Nephron progenitor cell (in vitro differentiated cells): Measurements from ENCODE around the gene IKBKG.
"Not testable (repeated sequence)": the region's sequence is repeated elsewhere in the genome, so short reads cannot be mapped to it uniquely, and the experiment has no call there.

Experiments
- DNase-seq: peaks from one replicate; pipeline ENCODE4 v3.0.0; 2021
- H3K27ac Mint-ChIP-seq: 2 replicates; pipeline ENCODE4 v1.8.0; 2021; ENCODE audit warnings: mild to moderate bottlenecking, moderate library complexity, mixed read lengths
- H3K27me3 Mint-ChIP-seq: 2 replicates; pipeline ENCODE4 v1.8.0; 2021; ENCODE audit warnings: mild to moderate bottlenecking, low read depth, mixed read lengths; ENCODE audit not compliant: poor library complexity
- H3K36me3 Mint-ChIP-seq: 2 replicates; pipeline ENCODE4 v1.8.0; 2021; ENCODE audit warnings: low read depth, mixed read lengths
- H3K4me1 Mint-ChIP-seq: 2 replicates; pipeline ENCODE4 v1.8.0; 2021; ENCODE audit warnings: mixed read lengths
- H3K4me3 Mint-ChIP-seq: 2 replicates; pipeline ENCODE4 v1.8.0; 2021; ENCODE audit warnings: mild to moderate bottlenecking, moderate library complexity, mixed read lengths
- H3K9me3 Mint-ChIP-seq: 2 replicates; pipeline ENCODE4 v1.8.0; 2021; ENCODE audit warnings: mild to moderate bottlenecking, moderate library complexity, mixed read lengths
- TF ChIP-seq, protein P1 (sequence below): fragments of 200-600 bp; sonication (generic); IDR thresholded peaks from 2 replicates; pipeline ENCODE4 v1.5.0; 2021; ENCODE audit warnings: antibody characterized with exemption

Gene IKBKG

GRCh38 chrX:154532690-154533089 lies 14.7 kb upstream of the IKBKG start:
- Mint-ChIP-seq H3K4me3 (no peak overlapping the region), H3K36me3 (no peaks in the 10 kb centered on the region), H3K27me3 (no peaks in the 10 kb centered on the region), H3K4me1 (peaks cover under 1% of the 10 kb centered on the region), H3K27ac (no peak overlapping the region), H3K9me3 (peaks cover 51% of the 10 kb centered on the region)
- no peak for DNase-seq
- TF ChIP-seq, protein P1, sequence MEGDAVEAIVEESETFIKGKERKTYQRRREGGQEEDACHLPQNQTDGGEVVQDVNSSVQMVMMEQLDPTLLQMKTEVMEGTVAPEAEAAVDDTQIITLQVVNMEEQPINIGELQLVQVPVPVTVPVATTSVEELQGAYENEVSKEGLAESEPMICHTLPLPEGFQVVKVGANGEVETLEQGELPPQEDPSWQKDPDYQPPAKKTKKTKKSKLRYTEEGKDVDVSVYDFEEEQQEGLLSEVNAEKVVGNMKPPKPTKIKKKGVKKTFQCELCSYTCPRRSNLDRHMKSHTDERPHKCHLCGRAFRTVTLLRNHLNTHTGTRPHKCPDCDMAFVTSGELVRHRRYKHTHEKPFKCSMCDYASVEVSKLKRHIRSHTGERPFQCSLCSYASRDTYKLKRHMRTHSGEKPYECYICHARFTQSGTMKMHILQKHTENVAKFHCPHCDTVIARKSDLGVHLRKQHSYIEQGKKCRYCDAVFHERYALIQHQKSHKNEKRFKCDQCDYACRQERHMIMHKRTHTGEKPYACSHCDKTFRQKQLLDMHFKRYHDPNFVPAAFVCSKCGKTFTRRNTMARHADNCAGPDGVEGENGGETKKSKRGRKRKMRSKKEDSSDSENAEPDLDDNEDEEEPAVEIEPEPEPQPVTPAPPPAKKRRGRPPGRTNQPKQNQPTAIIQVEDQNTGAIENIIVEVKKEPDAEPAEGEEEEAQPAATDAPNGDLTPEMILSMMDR: no peak

DNA sequence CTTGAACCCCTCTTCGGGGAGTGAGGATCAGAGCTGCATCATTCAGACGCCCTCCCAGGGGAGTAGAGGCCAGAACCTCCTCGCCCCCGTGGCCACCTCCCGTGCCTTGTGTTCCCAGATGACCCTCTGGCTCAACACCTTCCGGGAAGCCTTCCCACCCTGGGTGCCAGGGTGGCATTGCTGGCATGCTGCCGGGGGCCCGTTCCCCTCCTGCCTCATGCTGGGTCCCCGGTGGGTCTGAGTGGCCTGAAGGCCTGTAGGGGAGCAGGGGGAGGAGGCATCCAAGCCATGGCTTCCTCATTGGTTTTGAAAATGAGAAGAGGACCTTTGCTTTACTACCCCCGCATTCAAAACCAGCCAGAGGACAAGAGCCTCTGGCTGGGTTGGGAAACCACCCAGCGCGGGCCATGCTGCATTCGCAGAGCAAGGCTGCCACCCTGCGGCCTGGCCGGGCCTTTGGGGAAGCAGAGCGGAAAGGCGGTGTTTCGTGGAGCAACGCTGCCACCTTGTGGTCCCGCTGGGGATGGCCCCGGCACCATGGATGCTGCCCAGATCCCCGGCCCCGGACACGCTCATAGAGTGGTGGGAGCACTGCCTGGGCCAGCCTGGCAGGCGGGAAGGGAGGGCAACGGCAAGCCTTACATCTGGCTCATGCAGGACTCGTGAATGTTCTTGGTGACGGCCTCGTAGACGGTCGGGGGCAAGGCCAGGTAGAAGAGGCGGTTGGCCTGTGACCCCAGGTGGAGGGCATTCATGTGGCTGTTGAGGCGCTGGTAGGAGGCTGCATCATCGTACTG lies 12.7 kb upstream of the IKBKG start:
- H3K4me3 Mint-ChIP-seq: no peak overlapping the region
- peak; percentile 89 for DNase-seq
- TF ChIP-seq, protein P1: peak; percentile 87
- H3K36me3 Mint-ChIP-seq: peaks cover 8% of the 10 kb centered on the region
- no peaks in the 10 kb centered on the region for H3K27me3 Mint-ChIP-seq
- H3K27ac Mint-ChIP-seq: no peak overlapping the region
- H3K4me1 Mint-ChIP-seq: no peaks in the 10 kb centered on the region
- H3K9me3 Mint-ChIP-seq: peaks cover 63% of the 10 kb centered on the region

DNA sequence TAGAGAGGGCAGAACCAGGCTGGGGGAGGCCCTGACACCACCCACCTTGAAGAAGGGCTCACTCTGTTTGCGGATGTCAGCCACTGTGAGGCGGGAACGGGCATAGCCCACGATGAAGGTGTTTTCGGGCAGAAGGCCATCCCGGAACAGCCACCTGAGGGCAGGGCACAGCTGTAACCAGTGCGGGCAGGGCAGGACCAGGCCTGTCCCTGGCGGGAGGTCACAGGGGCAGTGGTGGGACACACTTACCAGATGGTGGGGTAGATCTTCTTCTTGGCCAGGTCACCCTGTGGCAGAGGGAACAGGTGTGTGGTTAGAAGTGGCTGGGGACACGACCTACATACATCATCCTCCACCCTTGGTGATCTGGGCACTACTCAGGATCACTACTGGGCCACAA lies 11.5 kb upstream of the IKBKG start:
- TF ChIP-seq, protein P1: no peak
- Mint-ChIP-seq H3K9me3 (peaks cover 57% of the 10 kb centered on the region), H3K4me3 (no peak overlapping the region), H3K27me3 (no peaks in the 10 kb centered on the region), H3K4me1 (no peaks in the 10 kb centered on the region), H3K36me3 (peaks cover 12% of the 10 kb centered on the region), H3K27ac (no peak overlapping the region)
- DNase-seq: no peak

GRCh38 chrX:154539077-154539476 lies 8.3 kb upstream of the IKBKG start:
- Mint-ChIP-seq H3K4me3 (no peak overlapping the region), H3K27me3 (no peaks in the 10 kb centered on the region), H3K36me3 (peaks cover 12% of the 10 kb centered on the region), H3K4me1 (no peaks in the 10 kb centered on the region), H3K27ac (peak overlapping the region; percentile 64), H3K9me3 (peaks cover 52% of the 10 kb centered on the region)
- no peak for DNase-seq
- TF ChIP-seq, protein P1: no peak

DNA sequence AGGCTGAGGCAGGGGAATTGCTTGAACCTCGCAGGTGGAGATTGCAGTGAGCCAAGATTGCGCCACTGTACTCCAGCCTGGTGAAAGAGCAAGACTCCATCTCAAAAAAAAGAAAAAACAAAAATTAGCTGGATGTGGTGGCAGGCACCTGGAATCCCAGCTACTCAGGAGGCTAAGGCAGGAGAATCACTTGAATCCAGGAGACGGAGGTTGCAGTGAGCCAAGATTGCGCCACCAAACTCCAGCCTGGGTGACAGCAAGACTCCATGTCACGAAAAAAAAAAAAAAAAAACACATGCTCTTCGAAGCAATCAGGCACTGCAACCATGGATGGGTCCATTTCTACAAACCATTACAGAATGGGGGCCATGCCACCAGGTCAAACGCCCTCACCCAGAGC lies 7.1 kb upstream of the IKBKG start:
- H3K36me3 Mint-ChIP-seq: peaks cover 12% of the 10 kb centered on the region
- H3K4me1 Mint-ChIP-seq: peaks cover 10% of the 10 kb centered on the region
- H3K27ac Mint-ChIP-seq: peak overlapping the region; percentile 19
- not testable (repeated sequence) for DNase-seq, H3K27me3 Mint-ChIP-seq, H3K4me3 Mint-ChIP-seq
- peaks cover 56% of the 10 kb centered on the region for H3K9me3 Mint-ChIP-seq

DNA sequence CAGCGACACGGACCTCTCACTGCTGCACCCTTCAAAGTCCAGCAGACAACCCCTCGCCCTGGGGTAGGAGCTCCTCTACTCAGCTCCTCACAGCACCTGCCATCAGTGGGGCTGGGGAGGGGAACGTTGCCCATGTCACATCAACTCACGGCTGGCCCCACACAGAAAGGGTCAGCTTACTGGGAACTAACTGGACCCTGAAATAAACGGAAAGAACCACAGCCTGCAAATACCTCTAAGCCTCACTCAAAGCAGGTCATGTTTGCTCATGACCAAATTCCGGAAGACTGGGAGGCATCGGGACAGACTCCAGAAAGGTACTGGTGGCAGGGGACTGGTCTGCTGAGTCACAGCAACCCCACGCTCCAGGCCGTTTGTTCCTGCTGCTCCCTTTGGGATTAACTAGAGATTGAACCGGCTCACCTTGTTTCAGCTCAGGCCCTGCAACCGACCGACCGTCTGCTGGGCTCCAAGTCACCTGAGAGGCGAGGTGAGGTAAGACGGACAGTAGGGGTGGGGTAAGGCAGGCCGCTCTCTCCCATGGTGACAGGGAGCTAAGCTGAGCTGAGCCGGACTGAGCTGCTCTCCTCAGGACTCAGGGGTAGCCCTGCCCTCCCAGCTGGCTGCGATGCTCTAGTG lies 6.4 kb upstream of the IKBKG start:
- Mint-ChIP-seq H3K27ac (peak overlapping the region; percentile 78), H3K27me3 (no peaks in the 10 kb centered on the region), H3K9me3 (peaks cover 56% of the 10 kb centered on the region), H3K4me1 (peaks cover 17% of the 10 kb centered on the region), H3K36me3 (peaks cover 12% of the 10 kb centered on the region), H3K4me3 (no peak overlapping the region)
- TF ChIP-seq, protein P1: no peak
- DNase-seq: no peak
